K562 (cell line): Measurements from ENCODE around the gene MYH15.

Experiments
- FOXA1 ChIP-seq: fragments of 450-650 bp; IDR thresholded peaks from 2 replicates; pipeline ENCODE4 v1.6.1; 2016; ENCODE audit warnings: mild to moderate bottlenecking, borderline replicate concordance
- KLF16 ChIP-seq: IDR thresholded peaks from 2 replicates; pipeline ENCODE4 v1.6.1; 2016; ENCODE audit warnings: antibody characterized with exemption
- MCM2 ChIP-seq: fragments of 450-650 bp; IDR thresholded peaks from 2 replicates; pipeline ENCODE4 v1.6.1; 2017; ENCODE audit warnings: low read depth, mild to moderate bottlenecking
- OTX1 ChIP-seq: fragments of 450-650 bp; formaldehyde crosslinking; IDR thresholded peaks from 2 replicates; pipeline ENCODE4 v1.4.0; 2022; ENCODE audit warnings: mild to moderate bottlenecking
- POLR2A ChIP-seq: fragments of 450-650 bp; conservative IDR thresholded peaks from 2 replicates; pipeline ENCODE4 v1.6.1; 2016
- RAD21 ChIP-seq, 2 experiments: fragments of 250-450 bp in 1 of 2; fragments of 450-650 bp in 1 of 2; sonication (Bioruptor Pico) in 1 of 2; formaldehyde crosslinking in 1 of 2; IDR thresholded peaks in 1 of 2; conservative IDR thresholded peaks in 1 of 2; 2 replicates each; pipeline versions ENCODE4 v1.4.0 to v1.8.0; 2020 to 2022; ENCODE audit warnings: mild to moderate bottlenecking in 2 of 2, moderate library complexity in 1 of 2
- TBL1XR1 ChIP-seq, 2 experiments: IDR thresholded peaks; 2 replicates each; pipeline ENCODE4 v1.6.1; 2012; ENCODE audit warnings: improper control_type of control experiment in 2 of 2, low read length in 2 of 2, mild to moderate bottlenecking in 1 of 2
- YY1 ChIP-seq, 3 experiments: IDR thresholded peaks; 2 replicates each; pipeline ENCODE4 v1.6.1; 2011; ENCODE audit warnings: low read length in 2 of 3, mild to moderate bottlenecking in 2 of 3, moderate library complexity in 2 of 3, borderline replicate concordance in 1 of 3, control low read depth in 1 of 3, low read depth in 1 of 3; ENCODE audit not compliant: insufficient read depth in 3 of 3, insufficient replicate concordance in 2 of 3, control insufficient read depth in 1 of 3, insufficient read length in 1 of 3; ENCODE audit errors: extremely low read depth in 1 of 3
- TF ChIP-seq, protein P1 (sequence below): fragments of 450-650 bp; IDR thresholded peaks from 2 replicates; pipeline ENCODE4 v1.6.1; 2018; ENCODE audit warnings: mild to moderate bottlenecking, low read depth; ENCODE audit not compliant: partially characterized antibody
- TF ChIP-seq, protein P2 (sequence below): sonication (generic); formaldehyde crosslinking; IDR thresholded peaks from 2 replicates; pipeline ENCODE4 v1.8.0; 2023; ENCODE audit warnings: mild to moderate bottlenecking, missing genetic modification reagents

DNA sequence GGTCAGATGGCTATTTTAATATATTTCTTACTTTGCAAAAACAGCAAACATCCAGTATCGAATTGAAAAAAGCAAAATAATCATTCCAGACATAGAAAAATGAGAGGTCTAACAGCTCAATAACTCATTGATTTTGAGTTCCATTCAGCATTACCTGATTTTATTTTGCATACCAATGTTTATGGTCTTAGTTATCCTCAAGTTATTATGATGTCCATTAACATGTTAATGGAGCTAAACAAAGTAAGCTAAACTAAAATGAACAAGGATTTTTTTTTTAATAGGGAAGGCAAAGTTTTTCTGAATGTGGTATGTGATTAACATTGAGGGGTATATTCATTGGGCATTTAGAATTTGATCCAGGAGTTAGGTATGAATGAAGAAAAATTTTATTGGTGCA is 13.1 kb downstream of the MYH15 start:
- TF ChIP-seq OTX1 (no peak), TBL1XR1 (IDR thresholded peaks at IDR 0.05; ENCODE audit: low read length in 2 of 2) (no peak), POLR2A (no peak), RAD21 (CRISPR knock-in tag; conservative IDR thresholded peaks at IDR 0.05 in 1 of 2, IDR thresholded peaks at IDR 0.05 in 1 of 2) (no peak), YY1 (IDR thresholded peaks at IDR 0.05; ENCODE audit: borderline replicate concordance in 1 of 3, control insufficient read depth in 1 of 3, extremely low read depth in 1 of 3, insufficient read depth in 3 of 3, insufficient read length in 1 of 3, insufficient replicate concordance in 2 of 3, low read depth in 1 of 3, low read length in 2 of 3) (no peak), KLF16 (no peak), FOXA1 (no peak), MCM2 (no peak)
- TF ChIP-seq, protein P1, sequence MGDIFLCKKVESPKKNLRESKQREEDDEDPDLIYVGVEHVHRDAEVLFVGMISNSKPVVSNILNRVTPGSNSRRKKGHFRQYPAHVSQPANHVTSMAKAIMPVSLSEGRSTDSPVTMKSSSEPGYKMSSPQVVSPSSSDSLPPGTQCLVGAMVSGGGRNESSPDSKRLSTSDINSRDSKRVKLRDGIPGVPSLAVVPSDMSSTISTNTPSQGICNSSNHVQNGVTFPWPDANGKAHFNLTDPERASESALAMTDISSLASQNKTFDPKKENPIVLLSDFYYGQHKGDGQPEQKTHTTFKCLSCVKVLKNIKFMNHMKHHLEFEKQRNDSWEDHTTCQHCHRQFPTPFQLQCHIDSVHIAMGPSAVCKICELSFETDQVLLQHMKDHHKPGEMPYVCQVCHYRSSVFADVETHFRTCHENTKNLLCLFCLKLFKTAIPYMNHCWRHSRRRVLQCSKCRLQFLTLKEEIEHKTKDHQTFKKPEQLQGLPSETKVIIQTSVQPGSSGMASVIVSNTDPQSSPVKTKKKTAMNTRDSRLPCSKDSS, result no peak
- TF ChIP-seq, protein P2, sequence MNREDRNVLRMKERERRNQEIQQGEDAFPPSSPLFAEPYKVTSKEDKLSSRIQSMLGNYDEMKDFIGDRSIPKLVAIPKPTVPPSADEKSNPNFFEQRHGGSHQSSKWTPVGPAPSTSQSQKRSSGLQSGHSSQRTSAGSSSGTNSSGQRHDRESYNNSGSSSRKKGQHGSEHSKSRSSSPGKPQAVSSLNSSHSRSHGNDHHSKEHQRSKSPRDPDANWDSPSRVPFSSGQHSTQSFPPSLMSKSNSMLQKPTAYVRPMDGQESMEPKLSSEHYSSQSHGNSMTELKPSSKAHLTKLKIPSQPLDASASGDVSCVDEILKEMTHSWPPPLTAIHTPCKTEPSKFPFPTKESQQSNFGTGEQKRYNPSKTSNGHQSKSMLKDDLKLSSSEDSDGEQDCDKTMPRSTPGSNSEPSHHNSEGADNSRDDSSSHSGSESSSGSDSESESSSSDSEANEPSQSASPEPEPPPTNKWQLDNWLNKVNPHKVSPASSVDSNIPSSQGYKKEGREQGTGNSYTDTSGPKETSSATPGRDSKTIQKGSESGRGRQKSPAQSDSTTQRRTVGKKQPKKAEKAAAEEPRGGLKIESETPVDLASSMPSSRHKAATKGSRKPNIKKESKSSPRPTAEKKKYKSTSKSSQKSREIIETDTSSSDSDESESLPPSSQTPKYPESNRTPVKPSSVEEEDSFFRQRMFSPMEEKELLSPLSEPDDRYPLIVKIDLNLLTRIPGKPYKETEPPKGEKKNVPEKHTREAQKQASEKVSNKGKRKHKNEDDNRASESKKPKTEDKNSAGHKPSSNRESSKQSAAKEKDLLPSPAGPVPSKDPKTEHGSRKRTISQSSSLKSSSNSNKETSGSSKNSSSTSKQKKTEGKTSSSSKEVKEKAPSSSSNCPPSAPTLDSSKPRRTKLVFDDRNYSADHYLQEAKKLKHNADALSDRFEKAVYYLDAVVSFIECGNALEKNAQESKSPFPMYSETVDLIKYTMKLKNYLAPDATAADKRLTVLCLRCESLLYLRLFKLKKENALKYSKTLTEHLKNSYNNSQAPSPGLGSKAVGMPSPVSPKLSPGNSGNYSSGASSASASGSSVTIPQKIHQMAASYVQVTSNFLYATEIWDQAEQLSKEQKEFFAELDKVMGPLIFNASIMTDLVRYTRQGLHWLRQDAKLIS (CRISPR knock-in tag), result no peak
